CD4-positive, alpha-beta T cell treated with Interleukin-21 for 1 hour (primary cell): ENCODE results near the gene SPDYE4.
A peak's percentile ranks its signal among the peaks of the same experiment; 100 is the strongest.

Experiments
- DNase-seq: peaks from one replicate; pipeline ENCODE4 v3.0.0-alpha.2; 2020

SPDYE4 gene

GRCh38 chr17:8782176-8782575 is 23.8 kb upstream of the SPDYE4 start:
- DNase-seq = no peak

GRCh38 chr17:8781776-8782175 is 23.4 kb upstream of the SPDYE4 start:
- DNase-seq = no peak

- DNase-seq = no peak
Measured at GRCh38 chr17:8776881-8777280, 18.5 kb upstream of the SPDYE4 start.

GRCh38 chr17:8776248-8776647 is 17.9 kb upstream of the SPDYE4 start:
- no peak for DNase-seq

- no peak for DNase-seq
Measured at GRCh38 chr17:8766731-8767130, 8.4 kb upstream of the SPDYE4 start.

- no peak for DNase-seq
Measured at GRCh38 chr17:8762012-8762411, 3.7 kb upstream of the SPDYE4 start.

GRCh38 chr17:8757189-8757588 is 1.2 kb downstream of the SPDYE4 start:
- DNase-seq = no peak

- no peak for DNase-seq
Measured at GRCh38 chr17:8755590-8756255, 2.6 kb downstream of the SPDYE4 start.

- DNase-seq = no peak
Measured at GRCh38 chr17:8754890-8755289, 3.5 kb downstream of the SPDYE4 start.

- DNase-seq = peak; percentile 21
Measured at GRCh38 chr17:8753976-8754440, 4.3 kb downstream of the SPDYE4 start.

- DNase-seq = no peak
Measured at GRCh38 chr17:8753136-8753975, 5.0 kb downstream of the SPDYE4 start.

- no peak for DNase-seq
Measured at GRCh38 chr17:8749616-8750015, 8.7 kb downstream of the SPDYE4 start.

GRCh38 chr17:8747742-8748141 is 10.6 kb downstream of the SPDYE4 start:
- DNase-seq = no peak

GRCh38 chr17:8746501-8747236 is 11.7 kb downstream of the SPDYE4 start:
- DNase-seq = no peak

- peak; percentile 80 for DNase-seq
Measured at GRCh38 chr17:8745586-8746500, 12.5 kb downstream of the SPDYE4 start.

- DNase-seq = no peak
Measured at GRCh38 chr17:8744086-8744785, 14.1 kb downstream of the SPDYE4 start.

- no peak for DNase-seq
Measured at GRCh38 chr17:8742819-8743218, 15.5 kb downstream of the SPDYE4 start.

GRCh38 chr17:8742274-8742673 is 16.1 kb downstream of the SPDYE4 start:
- DNase-seq = no peak

- DNase-seq = no peak
Measured at GRCh38 chr17:8741771-8742170, 16.6 kb downstream of the SPDYE4 start.

GRCh38 chr17:8741366-8741765 is 17.0 kb downstream of the SPDYE4 start:
- no peak for DNase-seq

- DNase-seq = peak; percentile 73
Measured at GRCh38 chr17:8740486-8740885, 17.9 kb downstream of the SPDYE4 start.

- no peak for DNase-seq
Measured at GRCh38 chr17:8739097-8739496, 19.2 kb downstream of the SPDYE4 start.
